DMS114 treated with DMSO at 0.1 percent for 48 hours (cell line): ENCODE results near the gene PILRA.

Experiments used
- DNase-seq: peaks from one replicate; lab custom pipeline; 2025; ENCODE audit not compliant: unreplicated experiment; lab: John Stamatoyannopoulos, UW

Gene PILRA

GRCh38 chr7:100406767-100407166, 33.5 kb downstream of the PILRA start:
- DNase-seq: no peak

DNA sequence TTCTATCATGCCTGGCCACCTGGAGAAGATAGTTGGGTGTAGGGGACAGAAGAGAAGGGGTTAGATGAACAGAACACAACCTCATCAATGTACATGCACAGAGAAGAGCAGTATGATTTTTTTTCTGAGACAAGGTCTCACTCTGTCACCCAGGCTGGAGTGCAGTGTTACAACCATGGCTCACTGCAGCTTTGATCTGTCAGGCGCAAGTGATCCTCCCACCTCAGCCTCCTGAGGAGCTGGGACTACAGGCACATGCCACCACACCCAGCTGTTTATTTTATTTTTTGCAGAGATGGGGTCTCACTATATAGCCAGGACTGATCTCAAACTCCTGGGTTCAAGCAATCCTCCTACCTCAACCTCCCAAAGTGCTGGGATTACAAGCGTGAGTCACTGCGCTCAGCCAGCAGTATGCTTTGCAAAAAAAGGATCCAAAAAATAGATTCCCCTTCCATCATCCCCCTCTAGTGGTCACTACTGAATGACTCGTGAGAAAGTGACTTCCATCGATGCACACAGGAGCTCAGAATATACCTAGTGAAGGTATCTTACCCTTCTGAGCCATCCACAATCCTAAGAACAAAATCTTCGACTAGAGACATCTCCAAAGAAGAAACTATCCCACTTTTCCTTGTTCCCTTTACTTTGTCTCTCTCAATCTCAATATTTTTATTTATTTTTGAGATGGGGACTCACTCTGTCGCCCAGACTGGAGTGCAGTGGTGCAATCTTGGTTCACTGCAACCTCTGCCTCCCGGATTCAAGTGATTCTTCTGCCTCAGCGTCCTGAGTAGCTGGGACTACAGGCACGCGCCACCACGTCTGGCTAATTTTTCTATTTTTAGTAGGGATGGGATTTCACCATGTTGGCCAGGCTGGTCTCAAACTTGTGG, 34.2 kb downstream of the PILRA start:
- DNase-seq: peak; percentile 44

GRCh38 chr7:100411101-100411500, 37.8 kb downstream of the PILRA start:
- no peak for DNase-seq

DNA sequence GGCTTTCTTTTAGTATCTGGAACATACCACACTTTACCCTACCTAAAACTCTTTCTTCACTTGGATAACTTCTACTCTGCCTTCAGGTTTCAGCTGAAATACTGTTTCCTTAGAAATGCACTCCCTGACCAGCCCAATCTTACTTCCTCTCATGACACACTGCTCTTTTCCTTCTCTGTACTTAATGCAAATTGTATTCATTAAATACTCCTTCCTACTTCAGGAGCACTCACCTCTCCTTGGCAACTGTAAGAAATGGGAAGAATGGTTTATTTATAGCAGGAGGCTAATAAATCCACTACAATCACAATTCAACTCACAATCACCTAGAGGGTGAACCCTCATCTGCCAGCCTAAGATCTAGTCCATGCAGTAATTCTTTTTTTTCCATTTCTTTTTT, 40.1 kb downstream of the PILRA start:
- DNase-seq: no peak

GRCh38 chr7:100413889-100414288, 40.6 kb downstream of the PILRA start:
- DNase-seq: no peak

GRCh38 chr7:100415448-100415847, 42.2 kb downstream of the PILRA start:
- no peak for DNase-seq

DNA sequence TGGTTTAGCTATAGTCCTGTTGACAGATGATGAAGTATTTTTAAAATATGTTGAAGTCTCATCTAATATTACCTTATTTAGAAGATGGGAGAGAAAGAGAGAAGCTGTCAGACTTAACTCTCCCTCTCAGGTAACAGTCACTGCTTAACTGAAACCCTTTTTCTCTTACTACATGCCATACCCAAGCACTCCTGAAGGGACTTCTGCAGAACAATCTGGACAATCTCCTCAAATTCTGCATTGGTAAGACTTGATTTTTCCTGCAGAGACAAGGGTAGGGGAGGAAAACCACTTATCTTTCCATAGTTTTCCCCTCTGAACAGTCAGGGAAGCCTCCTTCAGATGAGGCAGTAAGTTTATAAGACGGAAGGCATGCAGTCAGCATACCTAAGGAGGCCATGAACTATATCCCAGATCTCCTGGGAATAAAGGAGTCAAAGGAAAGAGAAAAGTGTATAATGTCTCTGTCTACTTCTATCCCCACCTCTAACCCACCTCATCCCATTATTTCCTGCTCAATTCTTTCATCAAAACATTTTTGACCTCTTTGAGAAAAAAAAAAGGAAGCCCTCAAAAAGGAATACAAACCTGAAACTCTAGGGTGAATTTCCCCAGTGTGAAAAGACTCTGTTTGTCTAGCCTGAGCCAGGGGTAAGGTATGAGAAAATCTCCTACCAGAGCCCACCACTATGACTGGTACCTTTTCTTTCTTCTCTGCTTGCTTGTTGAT, 45.8 kb downstream of the PILRA start:
- peak; percentile 13 for DNase-seq

- DNase-seq: no peak
These were observed 46.5 kb downstream of the PILRA start for GRCh38 chr7:100419660-100420226.

DNA sequence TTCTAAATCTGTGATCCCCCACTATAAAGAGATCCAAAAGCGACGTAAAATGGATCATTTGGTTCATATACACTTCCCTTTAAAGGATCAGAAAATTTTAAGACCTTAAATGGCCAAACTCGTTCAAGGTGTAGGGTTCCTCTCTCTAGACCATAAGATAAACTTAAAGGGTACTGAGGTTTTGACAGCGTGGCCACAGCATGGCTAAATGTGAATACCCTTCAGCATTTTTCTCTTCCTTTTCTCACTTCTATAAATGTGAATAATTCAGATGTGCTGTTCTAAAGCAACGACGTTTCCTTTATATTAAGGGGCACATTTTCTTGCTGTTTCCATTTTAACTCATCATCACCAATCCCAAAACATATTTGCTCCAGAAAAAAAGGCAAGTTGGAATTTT, 50.0 kb downstream of the PILRA start:
- no peak for DNase-seq

- no peak for DNase-seq
These were observed 52.1 kb downstream of the PILRA start for GRCh38 chr7:100425347-100425746.

DNA sequence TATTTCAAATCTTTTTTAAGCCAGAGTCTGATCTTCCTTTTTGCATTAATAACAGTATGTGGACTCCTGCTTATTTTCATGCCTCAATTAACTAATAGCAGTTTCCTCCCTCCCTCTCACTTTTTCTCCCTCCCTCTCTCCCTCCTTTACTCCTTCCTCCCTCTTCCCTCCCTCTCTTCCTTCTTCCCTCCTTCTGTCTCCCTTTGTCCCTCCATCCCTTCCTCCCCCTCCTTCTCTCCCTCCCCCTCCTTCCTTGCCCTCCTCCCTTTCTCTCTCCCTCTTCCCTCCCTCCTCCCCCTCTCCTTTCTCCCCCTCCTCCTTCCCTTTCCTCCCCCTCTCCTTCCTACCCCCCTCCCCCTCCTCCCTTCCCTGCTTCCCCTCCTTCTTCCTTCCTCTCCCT, 53.2 kb downstream of the PILRA start:
- DNase-seq: no peak

DNA sequence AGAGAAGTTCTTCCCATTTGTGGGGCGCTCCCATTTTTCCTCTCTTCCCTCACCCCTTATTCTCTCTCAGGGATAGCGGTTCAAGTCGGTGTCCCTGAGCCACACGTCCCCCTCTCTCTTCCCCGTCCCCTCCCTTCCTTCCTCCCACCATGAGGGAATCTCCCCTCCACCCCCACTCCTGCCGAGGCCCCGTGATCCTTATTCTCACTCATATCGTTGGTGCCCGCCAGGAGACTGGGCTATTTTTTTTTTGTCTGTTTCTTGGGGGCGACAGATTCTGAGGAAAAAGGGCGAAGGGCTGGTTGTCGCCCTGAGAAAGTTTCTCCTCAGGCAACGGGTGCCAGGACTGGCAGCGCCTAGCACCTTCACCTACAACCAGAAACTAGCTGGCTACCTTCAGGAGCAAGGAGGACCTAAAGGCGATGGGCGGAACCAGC, 54.5 kb downstream of the PILRA start:
- no peak for DNase-seq

DNA sequence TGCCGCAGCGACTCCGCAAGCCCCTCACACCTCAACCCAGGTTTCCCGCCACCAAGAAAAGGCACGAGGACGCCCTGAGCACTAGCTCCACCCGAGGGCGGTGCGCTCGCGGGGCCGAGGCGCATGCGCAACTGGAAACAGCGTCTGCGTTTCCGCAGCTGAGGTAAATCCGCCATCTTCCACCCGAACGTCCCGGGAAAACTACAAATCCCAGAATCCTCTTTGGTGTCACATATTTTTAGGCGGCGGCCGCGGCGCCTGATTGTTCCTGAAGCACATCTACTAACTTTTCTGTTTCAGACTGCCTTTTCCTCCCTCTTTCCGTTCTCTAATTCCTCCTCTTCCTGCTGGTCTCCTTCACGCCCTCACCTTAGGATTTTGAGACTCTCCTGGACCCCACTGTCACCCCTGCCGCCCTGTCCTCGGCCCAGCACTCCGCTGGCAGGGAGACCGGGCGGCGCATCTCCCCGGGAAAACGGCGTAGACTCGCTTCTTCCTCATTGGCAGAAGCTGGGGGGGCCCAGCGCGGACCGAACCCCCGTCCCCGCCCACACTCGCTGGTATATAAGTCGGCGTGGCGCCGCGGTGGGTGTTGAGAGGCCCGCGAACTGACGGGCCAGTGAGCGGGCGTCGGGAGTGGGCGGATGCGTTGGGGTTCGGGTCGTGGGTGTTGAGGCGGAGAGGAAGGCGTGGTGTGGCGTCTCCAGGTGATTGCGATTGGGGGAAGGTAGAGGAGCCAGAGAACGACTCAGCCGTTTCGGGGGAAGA, 55.1 kb downstream of the PILRA start, which contains the start of gene ZCWPW1:
ZCWPW1 (minus strand) TSS at position 505 of the 768 bp plus-strand sequence. CDS start 8,054 bp downstream, outside the sequence.
- DNase-seq: peak; percentile 95

GRCh38 chr7:100428967-100429636, 55.8 kb downstream of the PILRA start:
- peak; percentile 96 for DNase-seq

DNA sequence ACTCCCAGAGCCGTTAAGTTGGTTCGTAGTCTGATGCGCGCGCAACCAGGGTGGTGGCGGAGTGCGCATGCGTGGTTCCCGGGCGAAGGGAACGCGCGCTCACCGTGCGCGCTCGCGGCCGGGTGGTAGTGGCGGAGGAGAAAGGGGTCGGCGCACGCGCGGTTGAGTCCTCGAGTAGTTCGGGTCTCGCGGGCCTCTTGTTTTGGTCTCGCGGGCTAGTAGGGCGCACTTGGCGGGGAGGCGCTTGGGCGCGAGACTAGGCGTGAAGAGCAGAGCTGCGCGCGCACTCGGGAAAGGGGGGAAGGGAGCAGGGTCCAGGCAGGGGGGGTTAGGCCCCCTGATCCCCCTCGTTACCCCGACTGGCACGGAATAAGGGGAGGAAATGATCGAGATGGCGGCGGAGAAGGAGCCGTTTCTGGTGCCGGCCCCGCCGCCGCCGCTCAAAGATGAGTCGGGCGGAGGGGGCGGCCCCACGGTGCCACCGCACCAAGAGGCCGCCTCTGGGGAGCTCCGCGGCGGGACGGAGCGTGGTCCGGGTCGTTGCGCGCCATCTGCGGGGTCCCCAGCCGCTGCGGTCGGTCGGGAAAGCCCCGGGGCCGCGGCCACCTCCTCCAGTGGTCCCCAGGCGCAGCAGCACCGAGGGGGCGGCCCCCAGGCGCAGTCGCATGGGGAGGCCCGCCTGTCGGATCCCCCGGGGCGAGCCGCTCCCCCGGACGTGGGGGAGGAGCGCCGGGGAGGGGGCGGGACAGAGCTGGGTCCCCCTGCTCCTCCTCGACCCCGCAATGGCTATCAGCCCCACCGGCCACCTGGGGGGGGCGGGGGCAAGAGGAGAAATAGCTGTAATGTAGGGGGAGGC, 56.6 kb downstream of the PILRA start, which contains the start of gene MEPCE:
MEPCE (plus strand) TSS at position 195 of the 856 bp plus-strand sequence; CDS start at position 383, 188 bp downstream.
- peak; percentile 91 for DNase-seq

- DNase-seq: no peak
These were observed 57.4 kb downstream of the PILRA start for GRCh38 chr7:100430493-100431285.

- DNase-seq: no peak
These were observed 58.0 kb downstream of the PILRA start for GRCh38 chr7:100431286-100431735.

DNA sequence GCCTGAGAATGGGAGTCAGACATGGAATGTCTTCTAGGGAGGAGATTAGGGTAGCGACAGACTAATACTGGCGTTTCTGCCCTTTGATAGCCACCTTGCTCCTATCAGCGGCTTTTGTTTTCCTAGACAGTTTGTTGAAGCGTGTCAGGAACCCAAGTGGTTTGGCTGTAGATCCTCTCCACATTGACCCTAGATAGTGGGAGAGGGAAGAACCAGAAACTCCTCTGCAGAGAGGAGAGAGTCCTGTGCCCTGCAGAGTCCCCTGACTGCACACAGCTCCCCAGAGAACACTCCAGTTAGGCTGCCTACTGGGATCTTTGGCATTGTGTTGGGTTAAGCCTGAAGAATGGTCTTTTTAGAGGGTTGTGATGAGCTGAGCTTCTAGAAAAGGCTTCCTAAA, 58.8 kb downstream of the PILRA start:
- DNase-seq: no peak
